NCI-H2196 (cell line): ENCODE data around the gene OXCT2.
"Not testable (repeated sequence)": the region's sequence is repeated elsewhere in the genome, so short reads cannot be mapped to it uniquely, and the experiment has no call there.

ENCODE experiments used
- DNase-seq: peaks from one replicate; lab custom pipeline; 2025; ENCODE audit not compliant: unreplicated experiment; lab: John Stamatoyannopoulos, UW

Gene OXCT2

GRCh38 chr1:39771022-39771532 is at the start of gene OXCT2:
Gene OXCT2, minus strand, starts transcription at chr1:39771348. Its CDS starts 93 bp downstream, at chr1:39771255.
- not testable (repeated sequence) for DNase-seq

GRCh38 chr1:39819091-39819812 is 48.1 kb upstream of the OXCT2 start:
- DNase-seq = no peak

- DNase-seq = no peak
These were observed 47.3 kb upstream of the OXCT2 start for GRCh38 chr1:39818482-39818881.

GRCh38 chr1:39817091-39817932 is 46.2 kb upstream of the OXCT2 start:
- DNase-seq = peak; percentile 92

- peak; percentile 88 for DNase-seq
These were observed 45.4 kb upstream of the OXCT2 start for GRCh38 chr1:39816415-39817090.

GRCh38 chr1:39812913-39813312 is 41.8 kb upstream of the OXCT2 start:
- no peak for DNase-seq

- no peak for DNase-seq
These were observed 37.8 kb upstream of the OXCT2 start for GRCh38 chr1:39808784-39809517.

GRCh38 chr1:39805385-39805784 is 34.2 kb upstream of the OXCT2 start:
- DNase-seq = no peak

- no peak for DNase-seq
These were observed 31.5 kb upstream of the OXCT2 start for GRCh38 chr1:39802496-39803260.

GRCh38 chr1:39800471-39800835 is 29.3 kb upstream of the OXCT2 start:
- DNase-seq = no peak

GRCh38 chr1:39799770-39800470 is 28.8 kb upstream of the OXCT2 start:
- DNase-seq = peak; percentile 72

GRCh38 chr1:39798859-39799769 is 28.0 kb upstream of the OXCT2 start:
- DNase-seq = peak; percentile 91

- no peak for DNase-seq
These were observed 24.5 kb upstream of the OXCT2 start for GRCh38 chr1:39795651-39796050.

- no peak for DNase-seq
These were observed 20.7 kb upstream of the OXCT2 start for GRCh38 chr1:39791838-39792237.

- no peak for DNase-seq
These were observed 18.5 kb upstream of the OXCT2 start for GRCh38 chr1:39789571-39790110.

- peak; percentile 80 for DNase-seq
These were observed 17.8 kb upstream of the OXCT2 start, which contains the start of gene BMP8B for GRCh38 chr1:39788758-39789570. Gene BMP8B, minus strand, starts transcription at chr1:39788865. Its CDS starts 380 bp downstream, at chr1:39788485.

GRCh38 chr1:39788426-39788757 is 17.2 kb upstream of the OXCT2 start:
- no peak for DNase-seq
